HG03175 (cell line): ENCODE data around the gene UGT1A5.

Experiments used
- ATAC-seq: cut with Tn5 transposase; IDR thresholded peaks from one replicate; pipeline ENCODE4 v1.9.1; 2021; ENCODE audit warnings: mild to moderate bottlenecking, moderate library complexity; ENCODE audit not compliant: unreplicated experiment

The UGT1A5 gene

DNA sequence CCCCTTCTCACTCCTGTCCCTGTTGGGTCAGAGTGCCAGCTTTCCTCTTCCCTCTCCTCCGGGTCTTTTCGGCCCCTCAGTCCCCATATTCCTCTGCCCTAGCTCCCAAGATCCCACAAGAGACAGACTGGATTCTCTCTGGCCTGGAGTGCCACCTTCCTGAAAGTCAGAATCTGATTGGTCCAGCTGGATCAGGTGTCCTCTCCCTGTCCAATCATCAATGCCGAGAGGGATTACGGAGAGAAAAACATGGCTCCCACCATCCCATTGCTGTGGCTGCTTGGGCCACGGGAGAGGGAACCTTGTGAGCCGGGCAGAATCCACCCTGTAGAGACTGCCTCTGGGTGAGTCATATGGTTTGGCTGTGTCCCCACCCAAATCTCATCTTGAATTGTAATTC lies 62.7 kb downstream of the UGT1A5 start:
- ATAC-seq: no peak

DNA sequence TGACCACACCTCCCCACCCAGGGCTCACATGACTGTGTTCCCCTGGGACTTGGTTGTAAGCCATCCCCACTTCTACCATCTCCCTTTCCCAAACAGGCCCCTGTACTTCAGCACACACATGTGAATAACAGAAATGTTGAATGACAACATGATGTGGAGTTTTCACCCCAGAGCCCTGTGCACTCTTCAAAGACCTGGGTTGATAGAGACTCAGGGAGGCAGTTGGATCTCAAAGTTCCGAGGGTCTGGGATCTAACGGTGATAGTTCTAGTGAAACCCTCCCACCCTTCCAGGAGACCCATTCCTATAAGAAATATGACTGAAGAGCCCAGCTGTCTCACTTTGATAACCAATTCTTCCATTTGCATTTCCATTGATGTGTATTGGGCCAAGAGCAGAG lies 65.3 kb downstream of the UGT1A5 start, which contains the start of gene MROH2A:
TSS of gene MROH2A (plus strand) at position 301 of the 400 bp plus-strand sequence. CDS start 1,029 bp downstream, outside the sequence.
- no peak for ATAC-seq

- no peak for ATAC-seq
These were observed 67.0 kb downstream of the UGT1A5 start for GRCh38 chr2:233779722-233780121.

GRCh38 chr2:233780771-233781170 lies 68.1 kb downstream of the UGT1A5 start:
- ATAC-seq: no peak

GRCh38 chr2:233789554-233789953 lies 76.8 kb downstream of the UGT1A5 start:
- ATAC-seq: no peak

DNA sequence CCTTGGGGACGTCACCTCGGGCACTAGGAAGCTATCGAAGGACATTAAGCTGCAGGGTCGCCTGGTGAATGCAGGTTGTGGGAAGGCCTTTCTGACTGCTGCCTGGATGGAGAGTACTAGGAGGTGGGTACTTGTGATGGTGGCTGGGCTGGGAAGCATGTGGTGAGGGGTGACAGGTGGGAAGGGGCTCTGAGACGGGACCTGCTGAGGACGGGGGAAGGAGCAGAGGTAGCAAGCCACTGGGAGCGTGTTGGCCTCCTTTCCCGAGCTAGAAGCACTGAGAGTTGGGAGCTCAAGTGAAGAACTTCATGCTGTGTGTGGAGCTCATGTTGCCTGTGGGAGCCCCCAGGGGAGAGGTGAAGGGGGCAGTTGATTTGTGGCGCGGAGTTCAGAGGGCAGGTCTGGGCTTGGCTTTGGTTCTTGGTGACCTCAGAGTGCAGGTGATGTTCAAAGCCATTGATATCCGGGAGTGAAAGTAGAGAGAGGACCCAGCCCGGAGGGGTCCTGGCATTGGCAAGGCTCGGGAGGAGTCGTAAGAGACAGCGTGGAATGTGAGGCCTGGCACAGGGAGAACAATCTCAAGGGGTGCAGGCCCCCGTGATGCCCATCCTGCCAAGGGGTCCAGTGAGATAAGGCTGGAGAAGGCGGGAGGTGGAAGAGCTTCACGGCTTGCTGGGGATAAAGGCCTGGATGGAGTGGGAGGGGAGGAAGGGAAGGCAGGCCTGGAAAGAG lies 78.6 kb downstream of the UGT1A5 start:
- ATAC-seq: no peak

- no peak for ATAC-seq
These were observed 79.2 kb downstream of the UGT1A5 start for GRCh38 chr2:233791883-233792329.

DNA sequence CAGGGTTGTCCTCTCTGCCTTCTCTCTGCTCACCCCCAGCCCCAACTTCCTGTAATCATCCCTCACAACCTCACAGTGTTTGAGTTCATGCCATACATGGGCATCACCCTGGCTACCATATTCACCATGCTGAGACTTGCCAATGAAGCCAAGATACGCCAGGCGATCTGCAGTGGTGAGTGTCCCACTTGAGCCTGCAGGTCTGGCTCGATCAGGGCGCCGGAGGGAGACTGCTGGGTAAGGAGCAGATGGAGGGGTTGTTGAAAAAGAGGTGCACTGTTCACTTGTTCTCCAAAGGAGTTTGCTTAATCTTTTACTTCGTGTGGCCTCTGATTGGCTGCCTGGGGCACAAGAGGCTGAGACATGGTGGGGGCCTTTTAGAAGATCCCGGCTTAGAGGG lies 80.0 kb downstream of the UGT1A5 start:
- ATAC-seq: no peak

- no peak for ATAC-seq
These were observed 80.9 kb downstream of the UGT1A5 start for GRCh38 chr2:233793465-233794127.

DNA sequence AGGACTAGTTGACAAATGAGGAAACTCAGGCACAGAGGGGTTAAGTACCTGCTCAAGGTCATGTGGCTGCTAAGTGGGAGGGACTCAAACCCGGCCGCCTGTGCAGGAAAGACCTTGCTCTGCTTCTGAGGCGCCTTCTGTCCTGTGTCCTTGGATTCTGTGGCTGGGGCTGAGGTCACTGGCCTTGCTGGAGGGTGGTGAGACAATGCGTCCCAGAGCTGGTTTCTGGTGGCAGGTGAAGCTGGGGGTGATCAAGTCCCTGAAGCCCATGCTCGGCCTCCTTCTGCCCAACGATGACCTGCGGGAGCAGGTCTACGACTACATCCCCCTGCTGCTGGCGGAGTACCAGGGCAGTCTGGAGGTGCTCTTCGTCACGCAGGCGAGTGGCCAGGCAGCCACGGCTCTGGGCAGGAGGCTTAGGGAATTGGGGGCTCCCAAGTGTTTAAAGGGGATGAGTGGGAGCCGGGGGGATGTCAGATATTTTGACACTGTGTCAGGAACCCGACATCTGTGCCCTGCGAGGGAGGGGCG lies 81.5 kb downstream of the UGT1A5 start:
- ATAC-seq: no peak

- ATAC-seq: no peak
These were observed 83.0 kb downstream of the UGT1A5 start for GRCh38 chr2:233795735-233796171.

GRCh38 chr2:233796254-233796653 lies 83.5 kb downstream of the UGT1A5 start:
- ATAC-seq: no peak

GRCh38 chr2:233798335-233799086 lies 85.8 kb downstream of the UGT1A5 start:
- ATAC-seq: no peak

DNA sequence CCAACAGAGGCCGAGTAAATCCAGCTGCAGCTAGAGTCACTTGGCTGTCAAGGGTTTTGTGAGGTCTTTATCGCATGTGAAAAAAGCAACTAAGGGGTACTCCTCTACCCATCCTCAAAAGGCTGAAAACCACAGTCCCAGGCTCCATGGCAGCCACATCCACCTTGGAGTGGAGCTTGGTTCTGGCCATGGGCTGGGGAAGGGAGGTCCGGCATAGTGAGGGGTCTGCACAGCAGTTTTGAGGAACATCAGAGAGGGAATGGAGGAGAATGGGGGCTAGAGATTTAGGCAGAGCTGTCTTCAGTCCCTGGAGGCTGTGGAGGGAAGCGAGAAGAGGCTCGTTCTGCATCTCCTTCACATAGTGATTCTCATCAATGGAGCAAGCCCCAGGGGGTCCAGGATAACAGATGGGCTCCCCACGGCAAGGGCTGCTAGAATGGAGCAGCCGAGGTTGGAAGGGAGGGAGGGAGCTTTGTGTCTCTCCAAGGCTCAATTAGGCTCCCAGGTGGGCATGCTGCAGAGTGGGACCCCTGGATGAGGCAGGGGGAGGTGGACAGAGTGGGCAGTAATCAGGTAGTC lies 86.5 kb downstream of the UGT1A5 start:
- no peak for ATAC-seq

DNA sequence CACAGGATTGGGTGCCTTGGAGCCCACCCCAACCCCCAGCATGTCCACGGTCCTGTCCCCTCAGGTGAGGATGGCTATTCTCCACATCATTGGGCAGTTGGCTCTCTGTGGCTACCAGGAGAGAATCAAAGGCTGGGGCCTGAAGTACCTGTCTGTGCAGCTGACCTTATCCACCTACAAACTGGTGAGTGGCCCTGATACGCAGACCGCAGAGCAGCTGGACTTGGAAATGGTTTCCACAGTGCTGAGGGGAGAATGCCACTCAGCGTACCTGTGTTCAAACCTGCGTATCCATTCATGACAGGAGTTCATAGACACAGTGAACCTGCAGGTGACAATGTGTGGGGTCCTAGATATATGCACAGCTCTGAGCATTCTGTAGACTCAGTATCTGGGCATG lies 87.0 kb downstream of the UGT1A5 start:
- no peak for ATAC-seq

DNA sequence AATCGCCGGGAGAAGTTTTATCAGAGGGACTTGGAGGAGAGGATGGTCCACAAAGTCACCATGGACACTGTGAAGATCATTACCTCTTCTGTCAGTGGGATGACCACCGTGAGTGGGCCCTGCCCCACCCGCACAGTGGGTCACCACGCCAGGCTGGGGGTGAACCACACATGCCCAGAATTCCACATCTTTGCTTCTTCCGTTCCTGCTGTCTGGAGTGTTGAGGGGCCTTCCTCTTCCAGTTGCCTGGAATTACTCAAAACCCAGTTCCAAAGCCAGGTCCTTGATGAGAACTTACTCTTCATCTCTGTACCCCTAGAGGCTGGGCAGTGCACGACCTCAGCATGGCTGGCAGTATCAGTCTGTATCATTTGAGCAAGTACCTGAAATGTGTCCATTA lies 87.5 kb downstream of the UGT1A5 start:
- no peak for ATAC-seq

DNA sequence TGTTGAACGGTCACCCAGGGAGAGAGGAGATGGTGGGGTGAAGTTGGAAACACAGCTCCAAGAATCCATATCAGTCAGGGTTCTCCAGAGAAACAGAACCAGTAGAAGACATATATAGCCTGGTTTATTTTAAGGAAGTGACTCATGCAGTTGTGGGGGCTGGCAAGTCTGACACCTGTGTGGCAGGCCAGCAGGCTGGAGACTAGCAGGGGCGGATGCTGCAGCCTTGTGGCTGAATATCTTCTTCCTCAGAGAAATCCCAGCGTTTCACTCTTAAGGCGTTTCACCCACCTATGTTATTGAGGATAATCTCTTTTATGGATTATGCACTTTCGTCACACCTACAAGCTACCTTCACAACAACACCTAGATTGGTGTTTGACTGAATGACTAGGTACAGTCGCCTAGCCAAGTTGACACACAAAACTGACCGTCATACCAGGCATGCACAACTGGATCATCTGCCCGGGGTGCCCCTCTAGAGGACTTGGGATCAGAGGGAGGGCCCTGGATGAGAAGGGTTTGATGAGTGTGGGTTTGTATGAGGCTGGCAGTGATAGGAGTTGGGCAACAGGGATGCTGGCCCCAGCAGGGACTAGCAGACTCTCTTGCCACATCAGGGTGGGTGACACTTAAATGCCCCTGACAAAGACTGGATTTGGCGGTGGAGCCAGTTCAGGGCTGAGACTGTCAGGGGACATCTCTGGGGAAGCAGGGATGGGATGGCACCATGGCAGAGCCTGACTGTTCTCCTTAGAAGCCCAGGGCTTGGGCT lies 88.8 kb downstream of the UGT1A5 start:
- ATAC-seq: no peak

DNA sequence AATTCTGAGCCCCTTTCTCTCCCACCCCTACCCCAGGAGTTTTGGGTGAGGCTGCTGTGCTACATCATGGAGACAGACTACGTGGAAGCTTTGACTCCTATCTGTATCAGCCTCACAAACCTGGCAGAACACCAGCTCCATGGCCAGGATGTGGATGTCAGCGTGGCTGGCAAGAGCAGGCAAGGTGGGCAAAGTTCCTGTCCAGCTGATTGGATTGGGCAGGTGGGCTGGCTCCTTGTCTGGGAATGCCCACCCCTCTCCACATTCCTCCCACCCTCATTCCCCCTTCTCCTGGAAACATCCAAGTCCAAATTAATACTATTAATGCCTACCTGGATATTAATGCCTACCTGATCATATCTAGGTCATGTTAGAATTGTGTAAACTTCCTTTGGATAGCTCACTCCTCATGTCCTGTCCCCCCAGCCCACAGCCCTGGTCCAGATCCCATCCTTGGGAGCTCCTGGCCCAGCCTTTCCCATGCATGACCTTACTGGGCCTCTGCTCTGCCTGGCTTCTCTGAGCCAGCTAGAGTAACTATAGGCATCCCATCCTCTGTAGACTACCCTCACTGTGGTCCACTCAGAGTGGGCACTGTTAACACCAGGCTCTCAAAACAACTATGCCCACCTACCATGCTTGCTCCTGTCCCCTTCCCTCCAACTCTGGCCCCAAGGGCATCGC lies 89.6 kb downstream of the UGT1A5 start:
- ATAC-seq: no peak

DNA sequence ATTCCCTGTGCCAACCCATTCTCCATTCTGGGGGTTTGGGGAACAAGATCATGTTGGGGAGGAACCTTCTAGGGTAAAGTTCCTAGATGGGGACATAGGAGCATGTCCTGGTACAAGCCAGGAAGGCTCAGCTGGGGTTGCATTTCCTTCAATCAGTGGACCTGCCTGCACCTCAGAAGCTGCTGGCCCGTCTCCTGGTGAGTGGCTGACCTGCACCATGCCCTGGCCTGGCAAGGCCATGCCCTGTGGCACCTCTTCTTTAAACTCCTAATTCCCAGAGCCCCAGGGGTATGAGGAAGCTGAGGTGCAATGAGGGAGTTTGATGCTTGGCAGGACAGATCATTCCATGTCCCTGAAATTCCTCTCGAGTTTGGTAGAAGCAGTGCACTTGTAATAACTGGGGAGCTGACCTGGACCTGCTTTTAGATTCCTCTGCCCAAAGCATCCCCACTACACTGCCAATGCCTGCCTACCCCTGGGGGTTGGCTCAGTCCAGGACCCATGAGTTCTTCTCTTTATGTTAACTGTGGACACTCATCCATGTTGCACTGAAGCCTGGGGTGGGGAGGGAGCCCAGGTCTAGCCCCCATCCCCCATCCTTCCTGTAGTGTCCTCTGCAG lies 90.7 kb downstream of the UGT1A5 start:
- ATAC-seq: no peak
